Activated B cell treated with CpG ODN at 0.5 μM for 24 hours (primary cell): ENCODE measurements around the gene NCKAP5. TPM values are rescaled to one million over a fixed set of nuclear protein-coding genes. Genes with fewer than 3 reads are reported as not detected.

ENCODE experiments used
- ATAC-seq: fragments of 200-7000 bp; cut with Tn5 transposase; one replicate; pipeline ENCODE4 v1.10.0; 2021; ENCODE audit warnings: low read depth, mild to moderate bottlenecking, moderate library complexity
- CTCF ChIA-PET: fragments of 350-600 bp; sonication (Branson Sonifier 250); formaldehyde crosslinking; loops from one replicate; lab custom pipeline; 2021; ENCODE audit warnings: antibody characterized with exemption; lab: Charles Lee
- POLR2A ChIA-PET: fragments of 350-600 bp; sonication (Branson Sonifier 250); formaldehyde crosslinking; loops from one replicate; lab custom pipeline; 2021; ENCODE audit warnings: antibody characterized with exemption; lab: Charles Lee
- DNase-seq: peaks from one replicate; pipeline ENCODE4 v3.0.0; 2022
- H3K27ac Mint-ChIP-seq: one replicate; pipeline ENCODE4 v1.8.0; 2020; ENCODE audit warnings: mixed read lengths
- H3K27me3 Mint-ChIP-seq: one replicate; pipeline ENCODE4 v1.8.0; 2021; ENCODE audit warnings: mixed read lengths
- H3K36me3 Mint-ChIP-seq: one replicate; pipeline ENCODE4 v1.8.0; 2021; ENCODE audit warnings: low read depth, mixed read lengths
- H3K4me1 Mint-ChIP-seq: one replicate; pipeline ENCODE4 v1.8.0; 2021; ENCODE audit warnings: mixed read lengths
- H3K4me3 Mint-ChIP-seq: one replicate; pipeline ENCODE4 v1.8.0; 2020; ENCODE audit warnings: mild to moderate bottlenecking, mixed read lengths
- H3K9me3 Mint-ChIP-seq: one replicate; pipeline ENCODE4 v1.8.0; 2020; ENCODE audit warnings: mixed read lengths
- CTCF ChIP-seq: fragments of 200-600 bp; IDR thresholded peaks from one replicate; pipeline ENCODE4 v1.8.0; 2022; ENCODE audit warnings: antibody characterized with exemption, mild to moderate bottlenecking
- intact Hi-C: fragments of 100-400 bp; cut with micrococcal nuclease; formaldehyde crosslinking; loops from one replicate; pipeline ENCODE4 v1.15.1; 2024
- total RNA-seq: library from RNA; stranded (reverse); gene quantifications from 2 replicates; pipeline ENCODE4 v1.2.3, GENCODE V29; 2022

Gene NCKAP5
- total RNA-seq, 1 donor from 2014 or later = not detected

- H3K36me3 Mint-ChIP-seq = no peaks in the 10 kb centered on the region
- no peak for DNase-seq
- POLR2A ChIA-PET = no interaction called here
- H3K9me3 Mint-ChIP-seq = no peaks in the 10 kb centered on the region
- ATAC-seq = no peak
- H3K4me3 Mint-ChIP-seq = no peak overlapping the region
- H3K27ac Mint-ChIP-seq = no peak overlapping the region
- no peaks in the 10 kb centered on the region for H3K27me3 Mint-ChIP-seq
- no peak for TF ChIP-seq CTCF
- CTCF ChIA-PET = no interaction called here
- H3K4me1 Mint-ChIP-seq = no peaks in the 10 kb centered on the region
- intact Hi-C loops = no loop called here
These were observed 787.6 kb downstream of the NCKAP5 start for GRCh38 chr2:132780651-132781050.

- no peak overlapping the region for H3K27ac Mint-ChIP-seq
- no peaks in the 10 kb centered on the region for H3K9me3 Mint-ChIP-seq
- intact Hi-C loops = no loop called here
- no peak for DNase-seq
- H3K36me3 Mint-ChIP-seq = no peaks in the 10 kb centered on the region
- H3K27me3 Mint-ChIP-seq = no peaks in the 10 kb centered on the region
- ATAC-seq = no peak
- no peaks in the 10 kb centered on the region for H3K4me1 Mint-ChIP-seq
- POLR2A ChIA-PET = no interaction called here
- CTCF ChIA-PET = interaction anchor here (0.6 kb wide), 2 partner anchors 95 to 249 kb away, joined by 3 to 5 read pairs; no protein-coding TSS in a partner anchor
- no peak for TF ChIP-seq CTCF
- H3K4me3 Mint-ChIP-seq = no peak overlapping the region
These were observed 789.0 kb downstream of the NCKAP5 start for GRCh38 chr2:132779206-132779721.

GRCh38 chr2:132776287-132776686 lies 792.0 kb downstream of the NCKAP5 start:
- no peak for TF ChIP-seq CTCF
- ATAC-seq (no peak), DNase-seq (no peak)
- no peaks in the 10 kb centered on the region for H3K36me3 Mint-ChIP-seq
- H3K9me3 Mint-ChIP-seq = no peaks in the 10 kb centered on the region
- H3K4me3 Mint-ChIP-seq = no peak overlapping the region
- H3K27ac Mint-ChIP-seq = no peak overlapping the region
- CTCF ChIA-PET = no interaction called here
- no peaks in the 10 kb centered on the region for H3K4me1 Mint-ChIP-seq
- intact Hi-C loops = no loop called here
- H3K27me3 Mint-ChIP-seq = no peaks in the 10 kb centered on the region
- POLR2A ChIA-PET = no interaction called here

- H3K4me3 Mint-ChIP-seq = no peak overlapping the region
- H3K27me3 Mint-ChIP-seq = no peaks in the 10 kb centered on the region
- no peaks in the 10 kb centered on the region for H3K4me1 Mint-ChIP-seq
- H3K27ac Mint-ChIP-seq = no peak overlapping the region
- intact Hi-C loops = no loop called here
- TF ChIP-seq CTCF = no peak
- DNase-seq (no peak), ATAC-seq (no peak)
- H3K9me3 Mint-ChIP-seq = no peaks in the 10 kb centered on the region
- H3K36me3 Mint-ChIP-seq = no peaks in the 10 kb centered on the region
- ChIA-PET POLR2A (no interaction called here), CTCF (no interaction called here)
These were observed 794.1 kb downstream of the NCKAP5 start for GRCh38 chr2:132774189-132774588.

GRCh38 chr2:132773331-132773730 lies 794.9 kb downstream of the NCKAP5 start:
- ATAC-seq (no peak), DNase-seq (no peak)
- no peaks in the 10 kb centered on the region for H3K36me3 Mint-ChIP-seq
- no peak overlapping the region for H3K4me3 Mint-ChIP-seq
- ChIA-PET CTCF (no interaction called here), POLR2A (no interaction called here)
- H3K4me1 Mint-ChIP-seq = no peaks in the 10 kb centered on the region
- no peak overlapping the region for H3K27ac Mint-ChIP-seq
- intact Hi-C loops = no loop called here
- H3K9me3 Mint-ChIP-seq = no peaks in the 10 kb centered on the region
- no peak for TF ChIP-seq CTCF
- no peaks in the 10 kb centered on the region for H3K27me3 Mint-ChIP-seq
